Liver (tissue), 9 donors: ENCODE results near the gene CYB561A3. TPM values are rescaled to one million over a fixed set of nuclear protein-coding genes. Genes with fewer than 3 reads are reported as not detected.

Experiments used
- DNase-seq: peaks from one replicate; pipeline ENCODE4 v3.0.0-alpha.2; 2017; ENCODE audit warnings: low spot score
- H3K27ac ChIP-seq, 2 donors: one replicate each; pipeline ENCODE4 v1.7.0; 2013; ENCODE audit warnings: inconsistent platforms in 2 of 2, low read length in 2 of 2, control low read depth in 1 of 2, low read depth in 1 of 2, mild to moderate bottlenecking in 1 of 2
- H3K27me3 ChIP-seq, 4 donors: one replicate each; pipeline versions ENCODE4 v1.6.1 to v1.7.0; 2013; ENCODE audit warnings: low read length in 3 of 4, inconsistent platforms in 1 of 4, mild to moderate bottlenecking in 1 of 4, moderate library complexity in 1 of 4; ENCODE audit not compliant: control insufficient read depth in 4 of 4, insufficient read depth in 4 of 4
- H3K36me3 ChIP-seq, 4 donors: one replicate each; pipeline versions ENCODE4 v1.6.1 to v1.7.0; 2013; ENCODE audit warnings: low read length in 3 of 4, mild to moderate bottlenecking in 3 of 4, low read depth in 1 of 4, moderate library complexity in 1 of 4; ENCODE audit not compliant: control insufficient read depth in 4 of 4, insufficient read depth in 3 of 4
- H3K4me1 ChIP-seq, 4 donors: one replicate each; pipeline versions ENCODE4 v1.6.1 to v1.7.0; 2013; ENCODE audit warnings: low read length in 3 of 4, mild to moderate bottlenecking in 3 of 4, moderate library complexity in 1 of 4; ENCODE audit not compliant: control insufficient read depth in 4 of 4, insufficient read depth in 4 of 4
- H3K4me3 ChIP-seq, 3 donors: one replicate each; pipeline versions ENCODE4 v1.6.1 to v1.7.0; 2013; ENCODE audit warnings: low read length in 3 of 3, control low read depth in 1 of 3, low read depth in 1 of 3, mild to moderate bottlenecking in 1 of 3
- H3K9ac ChIP-seq, 2 donors: one replicate each; pipeline ENCODE4 v1.7.0; 2013; ENCODE audit warnings: low read length in 2 of 2, mild to moderate bottlenecking in 2 of 2, moderate library complexity in 2 of 2, control low read depth in 1 of 2, low read depth in 1 of 2
- H3K9me3 ChIP-seq, 4 donors: one replicate each; pipeline versions ENCODE4 v1.6.1 to v1.7.0; 2013; ENCODE audit warnings: low read length in 3 of 4; ENCODE audit not compliant: control insufficient read depth in 4 of 4
- EGR1 ChIP-seq, 2 donors: IDR thresholded peaks; 2 replicates each; pipeline ENCODE4 v1.6.1; 2016 to 2018; ENCODE audit warnings: antibody characterized with exemption in 2 of 2, low read depth in 2 of 2
- FOXA1 ChIP-seq: IDR thresholded peaks from 2 replicates; pipeline ENCODE4 v1.6.1; 2016; ENCODE audit warnings: antibody characterized with exemption
- FOXA2 ChIP-seq: IDR thresholded peaks from 2 replicates; pipeline ENCODE4 v1.6.1; 2016; ENCODE audit warnings: antibody characterized with exemption
- GABPA ChIP-seq, 2 donors: IDR thresholded peaks in 1 of 2; conservative IDR thresholded peaks in 1 of 2; 2 replicates each; pipeline ENCODE4 v1.6.1; 2016; ENCODE audit warnings: antibody characterized with exemption in 2 of 2, mild to moderate bottlenecking in 1 of 2, moderate library complexity in 1 of 2
- HNF4A ChIP-seq, 2 donors: conservative IDR thresholded peaks; 2 replicates each; pipeline ENCODE4 v1.6.1; 2016; ENCODE audit warnings: antibody characterized with exemption in 2 of 2, mild to moderate bottlenecking in 2 of 2
- HNF4G ChIP-seq: IDR thresholded peaks from 2 replicates; pipeline ENCODE4 v1.6.1; 2016; ENCODE audit warnings: antibody characterized with exemption
- NR2F2 ChIP-seq: IDR thresholded peaks from 2 replicates; pipeline ENCODE4 v1.6.1; 2016; ENCODE audit warnings: antibody characterized with exemption
- RAD21 ChIP-seq, 2 donors: IDR thresholded peaks; 2 replicates each; pipeline ENCODE4 v1.6.1; 2016; ENCODE audit warnings: antibody characterized with exemption in 2 of 2, mild to moderate bottlenecking in 2 of 2
- RXRA ChIP-seq, 2 donors: IDR thresholded peaks; 2 replicates each; pipeline ENCODE4 v1.6.1; 2017 to 2018; ENCODE audit warnings: antibody characterized with exemption in 2 of 2, mild to moderate bottlenecking in 1 of 2
- SP1 ChIP-seq: IDR thresholded peaks from 2 replicates; pipeline ENCODE4 v1.6.1; 2018; ENCODE audit warnings: antibody characterized with exemption, mild to moderate bottlenecking
- WGBS: extraction: QIAGEN DNeasy Blood & Tissue Kit; methylation state at CpG from one replicate; pipeline ENCODE4 v1.1.7; 2013; 5-methylcytosine and 5-hydroxymethylcytosine counted together
- polyA plus RNA-seq, 2 donors: library from polyadenylated mRNA; stranded (reverse) in 1 of 2; unstranded in 1 of 2; fragments of 200-250 nt in 1 of 2; fragments of >200 nt in 1 of 2; fragmentation: Nextera tagmentation in 1 of 2; extraction: Ambion mirVana in 1 of 2; gene quantifications; one replicate each; pipeline versions ENCODE4 v1.2.1 to v1.2.3, GENCODE V29; 2013 to 2015
- total RNA-seq, 2 donors: library from RNA; depleted of rRNA; stranded (reverse); fragments of >200 nt; gene quantifications; one replicate each; pipeline ENCODE4 v1.2.3, GENCODE V29; 2014
- TF ChIP-seq, protein P1 (sequence below): IDR thresholded peaks from 2 replicates; pipeline ENCODE4 v1.6.1; 2016; ENCODE audit warnings: antibody characterized with exemption
- TF ChIP-seq, protein P2 (sequence below): IDR thresholded peaks from 2 replicates; pipeline ENCODE4 v1.6.1; 2016; ENCODE audit warnings: antibody characterized with exemption
- TF ChIP-seq, protein P3 (sequence below): fragments of 150-350 bp; IDR thresholded peaks from 2 replicates; pipeline ENCODE4 v1.5.1; 2017; ENCODE audit warnings: improper control_type of control experiment, low read depth, low read length; ENCODE audit not compliant: missing input control
- donor health status: healthy.
- donor health status: healthy.
- donor health status: healthy.
- donor health status: healthy.
- donor health status: healthy.

Gene CYB561A3
- total and polyA plus RNA-seq, 4 donors, result 20.2 to 36.5 (median 28.4) TPM

DNA sequence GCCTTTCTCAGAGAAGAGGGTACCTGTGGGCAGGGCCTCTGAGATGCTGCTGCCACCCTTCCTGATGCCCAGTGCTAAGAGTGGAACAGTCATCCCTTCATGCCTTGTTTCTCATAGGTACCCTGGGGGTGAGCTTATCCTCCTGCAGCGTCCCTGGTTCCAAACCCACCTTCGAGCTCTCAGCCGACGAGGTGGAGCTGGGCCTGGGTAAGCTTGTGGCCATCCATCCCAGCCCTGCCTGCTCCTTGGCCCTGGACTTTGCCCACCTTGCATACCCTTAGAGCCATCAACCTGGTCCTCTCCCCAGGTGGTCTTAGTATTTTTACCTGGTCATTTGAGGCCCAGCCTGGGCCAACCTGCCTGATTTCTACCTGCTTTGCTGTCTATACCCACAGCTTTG is 20.0 kb downstream of the CYB561A3 start:
- H3K9me3 ChIP-seq, result no peaks in the 10 kb centered on the region
- DNase-seq, result no peak
- TF ChIP-seq RXRA (IDR thresholded peaks at IDR 0.05), result no peak
- TF ChIP-seq, protein P1, sequence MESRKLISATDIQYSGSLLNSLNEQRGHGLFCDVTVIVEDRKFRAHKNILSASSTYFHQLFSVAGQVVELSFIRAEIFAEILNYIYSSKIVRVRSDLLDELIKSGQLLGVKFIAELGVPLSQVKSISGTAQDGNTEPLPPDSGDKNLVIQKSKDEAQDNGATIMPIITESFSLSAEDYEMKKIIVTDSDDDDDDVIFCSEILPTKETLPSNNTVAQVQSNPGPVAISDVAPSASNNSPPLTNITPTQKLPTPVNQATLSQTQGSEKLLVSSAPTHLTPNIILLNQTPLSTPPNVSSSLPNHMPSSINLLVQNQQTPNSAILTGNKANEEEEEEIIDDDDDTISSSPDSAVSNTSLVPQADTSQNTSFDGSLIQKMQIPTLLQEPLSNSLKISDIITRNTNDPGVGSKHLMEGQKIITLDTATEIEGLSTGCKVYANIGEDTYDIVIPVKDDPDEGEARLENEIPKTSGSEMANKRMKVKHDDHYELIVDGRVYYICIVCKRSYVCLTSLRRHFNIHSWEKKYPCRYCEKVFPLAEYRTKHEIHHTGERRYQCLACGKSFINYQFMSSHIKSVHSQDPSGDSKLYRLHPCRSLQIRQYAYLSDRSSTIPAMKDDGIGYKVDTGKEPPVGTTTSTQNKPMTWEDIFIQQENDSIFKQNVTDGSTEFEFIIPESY, result no peak
- no peak for TF ChIP-seq RAD21 (IDR thresholded peaks at IDR 0.05)
- no peak for TF ChIP-seq FOXA1
- no peak for TF ChIP-seq FOXA2
- TF ChIP-seq, protein P2, sequence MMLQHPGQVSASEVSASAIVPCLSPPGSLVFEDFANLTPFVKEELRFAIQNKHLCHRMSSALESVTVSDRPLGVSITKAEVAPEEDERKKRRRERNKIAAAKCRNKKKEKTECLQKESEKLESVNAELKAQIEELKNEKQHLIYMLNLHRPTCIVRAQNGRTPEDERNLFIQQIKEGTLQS, result no peak
- no peak for TF ChIP-seq HNF4A (conservative IDR thresholded peaks at IDR 0.05)
- TF ChIP-seq NR2F2, result no peak
- no peak for TF ChIP-seq SP1
- TF ChIP-seq, protein P3, sequence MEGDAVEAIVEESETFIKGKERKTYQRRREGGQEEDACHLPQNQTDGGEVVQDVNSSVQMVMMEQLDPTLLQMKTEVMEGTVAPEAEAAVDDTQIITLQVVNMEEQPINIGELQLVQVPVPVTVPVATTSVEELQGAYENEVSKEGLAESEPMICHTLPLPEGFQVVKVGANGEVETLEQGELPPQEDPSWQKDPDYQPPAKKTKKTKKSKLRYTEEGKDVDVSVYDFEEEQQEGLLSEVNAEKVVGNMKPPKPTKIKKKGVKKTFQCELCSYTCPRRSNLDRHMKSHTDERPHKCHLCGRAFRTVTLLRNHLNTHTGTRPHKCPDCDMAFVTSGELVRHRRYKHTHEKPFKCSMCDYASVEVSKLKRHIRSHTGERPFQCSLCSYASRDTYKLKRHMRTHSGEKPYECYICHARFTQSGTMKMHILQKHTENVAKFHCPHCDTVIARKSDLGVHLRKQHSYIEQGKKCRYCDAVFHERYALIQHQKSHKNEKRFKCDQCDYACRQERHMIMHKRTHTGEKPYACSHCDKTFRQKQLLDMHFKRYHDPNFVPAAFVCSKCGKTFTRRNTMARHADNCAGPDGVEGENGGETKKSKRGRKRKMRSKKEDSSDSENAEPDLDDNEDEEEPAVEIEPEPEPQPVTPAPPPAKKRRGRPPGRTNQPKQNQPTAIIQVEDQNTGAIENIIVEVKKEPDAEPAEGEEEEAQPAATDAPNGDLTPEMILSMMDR, result no peak
- 96% methylated on average over 4 of the region's 4 CpGs for WGBS
- H3K36me3 ChIP-seq, result peaks cover 5 to 71% (median 42%) of the 10 kb centered on the region in 4 donors
- H3K27me3 ChIP-seq, result no peaks in the 10 kb centered on the region
- H3K4me1 ChIP-seq, result peaks cover 0 to 6% (median 3%) of the 10 kb centered on the region in 4 donors
- no peak overlapping the region for H3K4me3 ChIP-seq
- H3K9ac ChIP-seq, result no peak overlapping the region
- no peak overlapping the region for H3K27ac ChIP-seq

DNA sequence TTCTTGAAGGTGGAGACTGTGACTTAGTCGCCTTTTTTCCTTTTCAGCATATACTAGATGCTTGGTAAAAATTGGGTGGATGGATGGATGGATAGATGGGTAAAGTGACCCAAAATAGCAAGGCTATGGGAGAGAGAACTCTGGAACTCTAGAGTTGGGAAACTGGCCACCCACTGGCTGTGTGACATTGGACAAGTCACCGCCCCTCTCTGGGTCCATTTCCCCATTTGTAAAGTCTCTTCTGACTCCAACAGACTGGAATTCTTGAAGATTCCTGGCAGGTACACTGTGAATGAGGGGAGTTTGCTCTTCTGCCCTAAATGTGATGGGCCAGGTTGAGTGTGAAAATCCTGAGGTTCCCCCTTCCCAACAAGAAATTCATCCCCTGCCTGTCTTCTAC is 20.7 kb downstream of the CYB561A3 start:
- no peaks in the 10 kb centered on the region for H3K27me3 ChIP-seq
- DNase-seq, result no peak
- H3K36me3 ChIP-seq, result peaks cover 5 to 64% (median 41%) of the 10 kb centered on the region in 4 donors
- H3K9ac ChIP-seq, result no peak overlapping the region
- H3K4me3 ChIP-seq, result no peak overlapping the region
- peaks cover 0 to 11% (median 9%) of the 10 kb centered on the region in 4 donors for H3K4me1 ChIP-seq
- H3K9me3 ChIP-seq, result no peaks in the 10 kb centered on the region
- 93% methylated on average over 2 of the region's 2 CpGs for WGBS
- H3K27ac ChIP-seq, result no peak overlapping the region
- TF ChIP-seq FOXA1, result no peak
- TF ChIP-seq GABPA (IDR thresholded peaks at IDR 0.05 in 1 of 2, conservative IDR thresholded peaks at IDR 0.05 in 1 of 2), result no peak
- TF ChIP-seq FOXA2, result no peak
- TF ChIP-seq HNF4A (conservative IDR thresholded peaks at IDR 0.05), result no peak
- TF ChIP-seq, protein P2, result no peak
- TF ChIP-seq EGR1 (IDR thresholded peaks at IDR 0.05; ENCODE audit: low read depth in 2 of 2), result no peak
- no peak for TF ChIP-seq NR2F2
- TF ChIP-seq, protein P1, result no peak
- no peak for TF ChIP-seq RAD21 (IDR thresholded peaks at IDR 0.05)
- no peak for TF ChIP-seq HNF4G
- TF ChIP-seq, protein P3, result no peak
